ENCODE data around the gene DCAKD.
A peak's percentile ranks its signal among the peaks of the same experiment; 100 is the strongest.

Gene DCAKD

GRCh38 chr17:45051060-45051719 is at the start of gene DCAKD:
Gene DCAKD, minus strand, starts transcription at chr17:45051632. Its CDS starts 16,747 bp downstream, at chr17:45034885.
- peak; percentile 99 for DNase-seq

- DNase-seq, result peak; percentile 53
Measured at GRCh38 chr17:45098869-45099616, 47.6 kb upstream of the DCAKD start.

- DNase-seq, result no peak
Measured at GRCh38 chr17:45098081-45098868, 46.8 kb upstream of the DCAKD start.

- no peak for DNase-seq
Measured at GRCh38 chr17:45096926-45097325, 45.5 kb upstream of the DCAKD start.

GRCh38 chr17:45096141-45096540 is 44.7 kb upstream of the DCAKD start:
- no peak for DNase-seq

GRCh38 chr17:45093444-45094110 is 42.1 kb upstream of the DCAKD start:
- DNase-seq, result no peak

GRCh38 chr17:45092911-45093430 is 41.5 kb upstream of the DCAKD start:
- no peak for DNase-seq

GRCh38 chr17:45091778-45092425 is 40.5 kb upstream of the DCAKD start:
- no peak for DNase-seq

GRCh38 chr17:45090711-45091110 is 39.3 kb upstream of the DCAKD start:
- no peak for DNase-seq

GRCh38 chr17:45088741-45089140 is 37.3 kb upstream of the DCAKD start:
- DNase-seq, result no peak

- no peak for DNase-seq
Measured at GRCh38 chr17:45087978-45088377, 36.5 kb upstream of the DCAKD start.

GRCh38 chr17:45087504-45087975 is 36.1 kb upstream of the DCAKD start:
- DNase-seq, result no peak

- no peak for DNase-seq
Measured at GRCh38 chr17:45086865-45087503, 35.6 kb upstream of the DCAKD start.

GRCh38 chr17:45086391-45086790 is 35.0 kb upstream of the DCAKD start:
- DNase-seq, result no peak

- no peak for DNase-seq
Measured at GRCh38 chr17:45081047-45081703, 29.7 kb upstream of the DCAKD start.

GRCh38 chr17:45077643-45078042 is 26.2 kb upstream of the DCAKD start:
- no peak for DNase-seq

- DNase-seq, result no peak
Measured at GRCh38 chr17:45073414-45074070, 22.1 kb upstream of the DCAKD start.

GRCh38 chr17:45070809-45071208 is 19.4 kb upstream of the DCAKD start:
- no peak for DNase-seq

GRCh38 chr17:45070001-45070400 is 18.6 kb upstream of the DCAKD start:
- DNase-seq, result no peak

GRCh38 chr17:45067637-45068036 is 16.2 kb upstream of the DCAKD start:
- no peak for DNase-seq

GRCh38 chr17:45063198-45063597 is 11.8 kb upstream of the DCAKD start:
- DNase-seq, result no peak
